NCI-H1694 treated with DMSO at 0.1 percent for 48 hours (cell line): Measurements from ENCODE around the gene BARX1.
"Not testable (repeated sequence)": the region's sequence is repeated elsewhere in the genome, so short reads cannot be mapped to it uniquely, and the experiment has no call there.

Experiments used
- DNase-seq: peaks from one replicate; lab custom pipeline; 2025; lab: John Stamatoyannopoulos, UW

Gene BARX1

GRCh38 chr9:93955111-93955980 lies at the start of gene BARX1:
Gene BARX1 (minus strand): TSS chr9:93955355. CDS start chr9:93955146, 209 bp downstream.
- peak; percentile 26 for DNase-seq

DNA sequence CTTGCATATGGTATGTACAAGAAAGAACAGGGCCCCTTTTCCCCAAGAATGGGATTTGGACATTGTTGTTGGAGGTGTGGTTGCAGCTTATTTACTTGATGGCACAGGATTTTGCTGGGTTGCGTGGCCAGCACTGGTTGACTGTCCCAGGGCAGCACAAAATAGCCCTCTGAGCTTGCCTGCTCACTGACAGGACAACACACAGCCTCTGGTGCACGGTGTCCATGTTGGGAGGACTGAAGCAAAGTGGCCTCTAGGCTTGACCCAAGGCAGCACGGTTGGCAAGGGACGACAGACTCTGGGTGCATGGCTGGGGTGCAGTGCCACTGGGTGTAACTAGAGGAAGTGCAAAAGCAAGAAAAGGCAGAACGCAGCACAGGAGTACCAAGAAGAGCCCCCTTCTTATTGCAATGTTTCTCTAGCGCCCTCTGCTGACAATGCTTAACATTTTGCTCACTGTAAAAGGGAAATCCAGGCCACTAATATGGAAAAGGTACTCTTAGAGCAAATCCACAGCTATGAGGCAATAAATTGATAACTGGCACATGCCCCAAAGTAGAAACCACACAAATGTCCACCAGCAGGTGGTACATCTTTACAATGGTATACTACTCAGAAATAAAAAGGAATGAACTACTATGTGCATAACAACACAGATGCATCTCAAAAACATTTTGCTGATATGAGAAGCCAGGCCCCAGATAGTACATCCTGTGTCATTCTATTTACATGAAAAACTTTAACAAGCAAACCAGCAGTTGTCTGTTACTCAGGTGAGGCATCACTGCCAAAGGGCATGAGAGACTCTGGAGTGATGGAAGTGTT lies 47.4 kb upstream of the BARX1 start:
- peak; percentile 37 for DNase-seq

- DNase-seq = no peak
These were observed 41.7 kb upstream of the BARX1 start for GRCh38 chr9:93996863-93997262.

DNA sequence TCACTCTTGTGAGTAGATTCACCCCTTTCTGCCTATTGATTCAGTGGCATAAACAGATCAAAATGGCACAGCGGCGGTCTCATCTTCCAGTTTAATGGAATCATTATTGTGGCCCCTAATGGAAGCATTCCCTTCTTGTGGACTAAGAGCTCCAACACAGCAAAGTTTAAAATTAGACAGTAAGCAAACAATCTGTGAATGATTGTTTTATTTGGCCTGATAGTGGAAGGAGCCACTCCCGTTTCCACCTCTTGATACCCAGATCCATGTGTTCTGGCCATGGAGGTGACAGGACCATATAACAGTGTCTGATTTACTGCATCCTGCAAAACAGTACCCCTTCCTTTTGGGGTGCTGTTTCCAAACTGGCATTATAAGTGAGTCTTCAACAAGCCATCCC lies 41.2 kb upstream of the BARX1 start:
- DNase-seq = no peak

DNA sequence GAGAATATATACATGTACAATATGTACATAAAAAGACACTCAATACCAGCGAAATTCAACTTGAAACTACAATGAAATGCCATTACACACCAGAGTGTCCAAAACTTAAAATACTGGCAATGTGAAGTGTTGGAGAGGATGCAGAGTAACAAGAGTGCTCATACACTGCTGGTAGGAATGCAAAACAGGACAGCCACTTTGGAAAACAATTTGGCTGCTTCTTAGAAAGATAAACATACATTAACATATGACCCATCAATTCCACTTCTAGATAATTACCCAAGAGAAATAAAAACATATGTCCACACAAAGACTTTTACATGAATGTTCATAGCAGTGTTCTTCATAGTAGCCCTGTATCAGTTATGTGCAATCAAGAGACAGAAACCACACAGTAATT lies 39.4 kb upstream of the BARX1 start:
- no peak for DNase-seq

DNA sequence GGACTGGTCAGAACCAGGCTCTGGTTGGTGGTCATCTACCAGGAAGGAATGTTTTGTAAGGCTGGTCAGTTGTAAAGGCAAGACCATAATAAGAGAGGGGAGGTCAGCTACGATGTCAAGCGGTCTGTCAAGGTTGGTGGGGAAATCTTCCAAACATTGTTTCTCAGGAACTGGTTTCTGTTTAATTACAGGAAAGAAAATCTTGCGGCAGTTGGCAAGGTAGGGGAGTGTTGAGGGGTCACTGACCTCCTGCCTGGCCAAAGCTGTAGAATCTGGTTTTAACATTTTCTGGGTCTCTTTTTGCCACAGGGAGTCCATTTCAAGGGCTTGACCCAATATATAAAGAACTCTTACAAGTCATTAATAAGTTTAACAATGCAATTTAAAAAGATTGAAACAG lies 39.0 kb upstream of the BARX1 start:
- no peak for DNase-seq

DNA sequence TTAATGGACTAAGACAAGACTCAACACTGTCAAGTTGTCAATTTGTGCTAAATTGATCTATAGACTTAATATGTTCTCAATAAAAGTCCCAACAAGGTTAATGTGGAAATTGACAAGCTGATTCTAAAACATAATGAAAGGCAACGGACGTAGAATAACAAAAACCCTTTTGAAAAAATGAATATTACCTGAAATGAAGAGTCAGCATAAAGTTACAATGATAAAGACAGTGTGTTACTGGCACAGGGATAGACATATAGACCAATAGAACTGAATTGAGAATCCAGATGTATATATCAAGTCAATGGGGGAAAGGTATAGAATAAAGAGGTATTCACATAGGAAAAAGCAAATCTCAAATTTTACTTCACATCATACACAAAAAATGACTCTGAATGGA lies 37.7 kb upstream of the BARX1 start:
- DNase-seq = no peak

DNA sequence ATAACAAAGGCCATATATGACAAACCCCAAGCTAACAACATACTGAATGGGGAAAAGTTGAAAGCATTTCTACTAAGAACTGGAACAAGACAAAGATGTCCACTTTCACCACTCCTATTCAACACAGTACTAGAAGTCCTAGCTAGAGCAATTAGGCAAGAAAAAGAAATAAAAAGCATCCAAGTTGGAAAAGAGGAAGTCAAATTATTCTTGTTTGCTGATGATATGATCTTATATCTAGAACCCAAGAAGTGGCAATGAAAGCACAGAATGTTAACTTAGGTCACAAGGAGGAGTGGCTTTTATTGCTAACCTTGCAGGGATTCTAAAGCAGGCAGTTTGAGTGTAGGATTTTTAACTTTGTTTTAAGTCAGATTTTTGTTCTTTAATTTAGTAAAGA lies 35.3 kb upstream of the BARX1 start:
- DNase-seq = no peak

- DNase-seq = no peak
These were observed 32.9 kb upstream of the BARX1 start for GRCh38 chr9:93988056-93988455.

GRCh38 chr9:93984860-93985259 lies 29.7 kb upstream of the BARX1 start:
- DNase-seq = no peak

GRCh38 chr9:93983875-93984274 lies 28.7 kb upstream of the BARX1 start:
- DNase-seq = no peak

DNA sequence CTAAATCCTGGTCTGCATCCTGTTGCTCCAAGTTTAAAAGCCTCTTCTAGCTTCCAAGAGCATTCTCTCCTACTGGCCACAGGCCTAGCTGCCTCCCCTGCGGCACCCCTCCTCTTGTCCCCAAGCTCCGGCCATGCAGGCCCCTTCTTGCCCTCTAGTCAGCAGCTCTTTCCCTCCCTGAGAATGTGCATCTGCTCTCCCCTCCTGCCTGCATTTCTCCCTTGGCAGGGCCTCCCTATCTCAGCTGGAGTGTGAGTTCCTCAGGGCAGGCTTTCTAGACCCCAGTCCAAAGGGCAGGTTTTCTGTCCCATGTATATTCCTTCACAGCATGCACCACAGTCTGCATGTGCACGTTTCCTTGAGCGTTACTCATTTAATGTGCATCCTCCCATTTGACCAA lies 24.6 kb upstream of the BARX1 start:
- no peak for DNase-seq

GRCh38 chr9:93978551-93978950 lies 23.4 kb upstream of the BARX1 start:
- DNase-seq = no peak

DNA sequence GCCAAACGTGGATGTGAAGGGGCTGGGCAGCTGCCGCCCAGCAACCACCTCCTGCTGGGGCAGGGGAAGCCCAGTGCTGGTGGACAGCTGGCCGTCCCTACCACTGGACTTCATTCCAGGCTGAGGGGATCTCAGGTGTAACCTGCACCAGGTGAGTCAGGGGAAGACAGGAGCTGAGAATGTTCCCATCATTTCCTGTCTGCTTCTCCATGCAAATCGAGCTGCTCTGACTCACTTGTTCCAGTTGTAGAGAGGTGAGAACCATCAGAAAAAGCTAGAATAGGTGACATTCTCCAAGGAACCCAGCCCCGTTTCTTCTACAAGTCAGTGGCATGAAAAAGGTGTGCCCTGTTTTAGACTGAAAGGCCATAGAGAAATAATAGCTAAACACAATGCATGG lies 21.8 kb upstream of the BARX1 start:
- DNase-seq = no peak

- DNase-seq = no peak
These were observed 20.9 kb upstream of the BARX1 start for GRCh38 chr9:93976081-93976480.

- DNase-seq = no peak
These were observed 20.1 kb upstream of the BARX1 start for GRCh38 chr9:93975262-93975661.

- no peak for DNase-seq
These were observed 19.0 kb upstream of the BARX1 start for GRCh38 chr9:93974151-93974550.

DNA sequence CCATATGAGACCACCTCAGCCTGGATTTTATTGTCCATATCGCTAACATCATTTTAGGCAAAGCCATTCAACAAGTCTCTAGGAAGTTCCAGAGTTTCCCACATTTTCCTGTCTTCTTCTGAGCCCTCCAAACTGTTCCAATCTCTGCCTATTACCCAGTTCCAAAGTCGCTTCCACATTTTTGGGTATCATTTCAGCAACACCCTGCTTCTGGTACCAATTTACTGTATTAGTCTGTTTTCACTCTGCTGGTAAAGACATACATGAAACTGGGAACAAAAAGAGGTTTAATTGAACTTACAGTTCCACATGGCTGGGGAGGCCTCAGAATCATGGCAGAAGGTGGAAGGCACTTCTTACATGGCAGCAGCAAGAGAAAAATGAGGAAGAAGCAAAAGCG lies 17.5 kb upstream of the BARX1 start:
- DNase-seq = not testable (repeated sequence)

- DNase-seq = no peak
These were observed 14.1 kb upstream of the BARX1 start for GRCh38 chr9:93969328-93969661.

- no peak for DNase-seq
These were observed 13.5 kb upstream of the BARX1 start for GRCh38 chr9:93968451-93969327.

DNA sequence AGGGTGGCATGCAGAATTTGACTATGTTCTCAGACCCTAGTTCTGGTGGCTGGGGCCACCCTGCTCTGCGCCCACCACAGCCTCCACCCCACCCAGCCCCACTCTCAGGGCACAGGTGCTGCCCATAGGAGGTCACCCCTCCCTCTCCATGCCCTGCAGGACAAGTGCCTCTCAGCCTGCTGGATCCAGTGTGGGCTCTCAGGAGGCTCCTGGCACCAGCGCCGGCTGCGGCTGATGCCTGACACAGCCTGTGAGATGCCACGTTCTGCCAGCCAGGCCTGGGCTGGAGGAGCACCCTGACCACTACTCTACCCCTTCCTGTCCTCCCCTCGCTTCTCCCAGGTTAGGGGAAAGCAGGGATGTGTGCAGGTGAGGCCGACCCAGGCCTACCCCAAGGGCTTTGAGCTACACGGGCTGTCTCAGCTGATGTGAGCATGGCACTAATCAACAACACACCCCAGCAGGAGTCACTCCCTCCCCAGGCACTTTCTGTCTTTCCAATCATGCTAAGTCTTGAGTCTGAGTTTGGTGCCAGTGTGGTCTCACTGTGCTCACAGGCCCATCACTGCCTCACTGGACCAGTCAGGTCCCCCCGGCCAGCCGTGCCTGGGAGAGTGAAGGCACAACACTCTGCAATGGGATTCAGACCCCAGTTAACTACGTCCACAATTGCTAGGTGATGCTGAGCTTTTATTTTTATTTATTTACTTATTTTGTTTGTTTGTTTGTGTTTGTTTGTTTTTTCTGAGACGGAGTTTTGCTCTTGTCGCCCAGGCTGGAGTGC lies 12.1 kb upstream of the BARX1 start:
- no peak for DNase-seq
